Stimulated activated CD8-positive, alpha-beta memory T cell treated with anti-CD3 and anti-CD28 coated beads, Interleukin-4, amount 100 ng/mL, for 48 hours (primary cell): ENCODE results near the gene CNTNAP3.
"Not testable (repeated sequence)": the region's sequence is repeated elsewhere in the genome, so short reads cannot be mapped to it uniquely, and the experiment has no call there.

Source experiments
- DNase-seq: peaks from one replicate; pipeline ENCODE4 v3.0.0-alpha.2; 2020

Gene CNTNAP3

GRCh38 chr9:39287980-39288379 lies at the start of gene CNTNAP3:
Gene CNTNAP3 (minus strand): TSS chr9:39288167. CDS start chr9:39288064, 103 bp downstream.
- not testable (repeated sequence) for DNase-seq

- DNase-seq, result not testable (repeated sequence)
These were observed 8.0 kb downstream of the CNTNAP3 start for GRCh38 chr9:39279995-39280394.

GRCh38 chr9:39242513-39242912 lies 45.5 kb downstream of the CNTNAP3 start:
- not testable (repeated sequence) for DNase-seq

GRCh38 chr9:39232130-39232991 lies 55.6 kb downstream of the CNTNAP3 start:
- DNase-seq, result not testable (repeated sequence)

- not testable (repeated sequence) for DNase-seq
These were observed 72.0 kb downstream of the CNTNAP3 start for GRCh38 chr9:39215976-39216375.

GRCh38 chr9:39209773-39210172 lies 78.2 kb downstream of the CNTNAP3 start:
- DNase-seq, result not testable (repeated sequence)

- DNase-seq, result not testable (repeated sequence)
These were observed 81.3 kb downstream of the CNTNAP3 start for GRCh38 chr9:39206643-39207042.

- DNase-seq, result not testable (repeated sequence)
These were observed 82.1 kb downstream of the CNTNAP3 start for GRCh38 chr9:39205842-39206241.

- DNase-seq, result not testable (repeated sequence)
These were observed 87.6 kb downstream of the CNTNAP3 start for GRCh38 chr9:39200412-39200811.

- not testable (repeated sequence) for DNase-seq
These were observed 89.8 kb downstream of the CNTNAP3 start for GRCh38 chr9:39198000-39198709.

GRCh38 chr9:39171370-39171769 lies 116.6 kb downstream of the CNTNAP3 start:
- DNase-seq, result not testable (repeated sequence)

- not testable (repeated sequence) for DNase-seq
These were observed 130.3 kb downstream of the CNTNAP3 start for GRCh38 chr9:39157714-39158113.

GRCh38 chr9:39132826-39133552 lies 155.0 kb downstream of the CNTNAP3 start:
- not testable (repeated sequence) for DNase-seq

- DNase-seq, result not testable (repeated sequence)
These were observed 166.6 kb downstream of the CNTNAP3 start for GRCh38 chr9:39121401-39121800.

GRCh38 chr9:39111746-39112145 lies 176.2 kb downstream of the CNTNAP3 start:
- not testable (repeated sequence) for DNase-seq

GRCh38 chr9:39108145-39108544 lies 179.8 kb downstream of the CNTNAP3 start:
- DNase-seq, result no peak

GRCh38 chr9:39097208-39097607 lies 190.8 kb downstream of the CNTNAP3 start:
- not testable (repeated sequence) for DNase-seq

GRCh38 chr9:39085311-39085710 lies 202.7 kb downstream of the CNTNAP3 start:
- not testable (repeated sequence) for DNase-seq

GRCh38 chr9:39082574-39082973 lies 205.4 kb downstream of the CNTNAP3 start:
- not testable (repeated sequence) for DNase-seq

GRCh38 chr9:39080081-39080480 lies 207.9 kb downstream of the CNTNAP3 start:
- not testable (repeated sequence) for DNase-seq

- not testable (repeated sequence) for DNase-seq
These were observed 209.2 kb downstream of the CNTNAP3 start for GRCh38 chr9:39078621-39079256.

- not testable (repeated sequence) for DNase-seq
These were observed 214.4 kb downstream of the CNTNAP3 start for GRCh38 chr9:39073537-39073936.
